Neutrophil (primary cell): ENCODE results near the gene ZNF618.
"Not testable (repeated sequence)": the region's sequence is repeated elsewhere in the genome, so short reads cannot be mapped to it uniquely, and the experiment has no call there.

ENCODE experiments used
- H3K27ac ChIP-seq: fragments of 200-600 bp; sonication (generic); 2 replicates; pipeline ENCODE4 v1.5.1; 2016; ENCODE audit warnings: mild to moderate bottlenecking, moderate library complexity
- H3K27me3 ChIP-seq: fragments of 200-600 bp; sonication (generic); 2 replicates; pipeline ENCODE4 v1.6.0; 2016; ENCODE audit warnings: mild to moderate bottlenecking
- H3K36me3 ChIP-seq: fragments of 200-600 bp; sonication (generic); 2 replicates; pipeline ENCODE4 v1.5.1; 2017
- H3K4me1 ChIP-seq, 2 experiments: fragments of 200-600 bp in 1 of 2; sonication (generic) in 1 of 2; 1 replicate in 1 of 2; 2 replicates in 1 of 2; pipeline versions ENCODE4 v1.5.1 to v1.6.1; 2013 to 2016; ENCODE audit warnings: low read depth in 1 of 2, low read length in 1 of 2, mild to moderate bottlenecking in 1 of 2, moderate library complexity in 1 of 2; ENCODE audit not compliant: control insufficient read depth in 1 of 2, insufficient read depth in 1 of 2
- H3K4me3 ChIP-seq, 2 experiments: fragments of 200-600 bp in 1 of 2; sonication (generic) in 1 of 2; 1 replicate in 1 of 2; 2 replicates in 1 of 2; pipeline ENCODE4 v1.5.1; 2013 to 2016; ENCODE audit warnings: low read depth in 1 of 2, low read length in 1 of 2, mild to moderate bottlenecking in 1 of 2, moderate library complexity in 1 of 2
- H3K9me3 ChIP-seq: fragments of 200-600 bp; sonication (generic); 2 replicates; pipeline ENCODE4 v1.5.1; 2016
- CTCF ChIP-seq: fragments of 200-600 bp; sonication (generic); IDR thresholded peaks from 2 replicates; pipeline ENCODE4 v1.5.1; 2016; ENCODE audit warnings: antibody characterized with exemption

ZNF618 gene

GRCh38 chr9:113995963-113996362, 119.9 kb downstream of the ZNF618 start:
- Histone ChIP-seq H3K4me1 (no peaks in the 10 kb centered on the region), H3K9me3 (no peaks in the 10 kb centered on the region), H3K27ac (no peak overlapping the region), H3K4me3 (no peak overlapping the region), H3K27me3 (no peaks in the 10 kb centered on the region), H3K36me3 (no peaks in the 10 kb centered on the region)
- TF ChIP-seq CTCF: no peak

- H3K4me1 ChIP-seq: no peaks in the 10 kb centered on the region
- no peak overlapping the region for H3K4me3 ChIP-seq
- H3K27ac ChIP-seq: no peak overlapping the region
- TF ChIP-seq CTCF: no peak
- H3K9me3 ChIP-seq: no peaks in the 10 kb centered on the region
- no peaks in the 10 kb centered on the region for H3K36me3 ChIP-seq
- no peaks in the 10 kb centered on the region for H3K27me3 ChIP-seq
These were observed 120.5 kb downstream of the ZNF618 start for GRCh38 chr9:113996531-113997001.

- H3K27me3 ChIP-seq, H3K9me3 ChIP-seq, H3K27ac ChIP-seq, H3K4me3 ChIP-seq, H3K36me3 ChIP-seq, H3K4me1 ChIP-seq: not testable (repeated sequence)
These were observed 121.0 kb downstream of the ZNF618 start for GRCh38 chr9:113997064-113997463.

- Histone ChIP-seq H3K36me3 (no peaks in the 10 kb centered on the region), H3K27me3 (no peaks in the 10 kb centered on the region), H3K9me3 (no peaks in the 10 kb centered on the region), H3K4me1 (no peaks in the 10 kb centered on the region), H3K4me3 (no peak overlapping the region), H3K27ac (no peak overlapping the region)
- no peak for TF ChIP-seq CTCF
These were observed 121.5 kb downstream of the ZNF618 start for GRCh38 chr9:113997610-113998009.

- Histone ChIP-seq H3K9me3 (no peaks in the 10 kb centered on the region), H3K4me3 (no peak overlapping the region), H3K27ac (no peak overlapping the region), H3K36me3 (no peaks in the 10 kb centered on the region), H3K4me1 (no peaks in the 10 kb centered on the region), H3K27me3 (no peaks in the 10 kb centered on the region)
- no peak for TF ChIP-seq CTCF
These were observed 122.0 kb downstream of the ZNF618 start for GRCh38 chr9:113998114-113998513.

GRCh38 chr9:113998525-113999255, 122.6 kb downstream of the ZNF618 start:
- Histone ChIP-seq H3K27ac (no peak overlapping the region), H3K36me3 (no peaks in the 10 kb centered on the region), H3K4me1 (no peaks in the 10 kb centered on the region), H3K9me3 (no peaks in the 10 kb centered on the region), H3K27me3 (peaks cover 3% of the 10 kb centered on the region), H3K4me3 (no peak overlapping the region)
- TF ChIP-seq CTCF: no peak
